GM11168 (cell line): ENCODE results near the gene SDCBP2.

Experiments
- in situ Hi-C: fragments of 300-500 bp; cut with MboI; formaldehyde crosslinking; loops from one replicate; pipeline ENCODE4 v1.12.0; 2022; ENCODE audit warnings: low sequenced_read_pairs; ENCODE audit not compliant: unreplicated experiment

Gene SDCBP2, protein sequence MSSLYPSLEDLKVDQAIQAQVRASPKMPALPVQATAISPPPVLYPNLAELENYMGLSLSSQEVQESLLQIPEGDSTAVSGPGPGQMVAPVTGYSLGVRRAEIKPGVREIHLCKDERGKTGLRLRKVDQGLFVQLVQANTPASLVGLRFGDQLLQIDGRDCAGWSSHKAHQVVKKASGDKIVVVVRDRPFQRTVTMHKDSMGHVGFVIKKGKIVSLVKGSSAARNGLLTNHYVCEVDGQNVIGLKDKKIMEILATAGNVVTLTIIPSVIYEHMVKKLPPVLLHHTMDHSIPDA

DNA sequence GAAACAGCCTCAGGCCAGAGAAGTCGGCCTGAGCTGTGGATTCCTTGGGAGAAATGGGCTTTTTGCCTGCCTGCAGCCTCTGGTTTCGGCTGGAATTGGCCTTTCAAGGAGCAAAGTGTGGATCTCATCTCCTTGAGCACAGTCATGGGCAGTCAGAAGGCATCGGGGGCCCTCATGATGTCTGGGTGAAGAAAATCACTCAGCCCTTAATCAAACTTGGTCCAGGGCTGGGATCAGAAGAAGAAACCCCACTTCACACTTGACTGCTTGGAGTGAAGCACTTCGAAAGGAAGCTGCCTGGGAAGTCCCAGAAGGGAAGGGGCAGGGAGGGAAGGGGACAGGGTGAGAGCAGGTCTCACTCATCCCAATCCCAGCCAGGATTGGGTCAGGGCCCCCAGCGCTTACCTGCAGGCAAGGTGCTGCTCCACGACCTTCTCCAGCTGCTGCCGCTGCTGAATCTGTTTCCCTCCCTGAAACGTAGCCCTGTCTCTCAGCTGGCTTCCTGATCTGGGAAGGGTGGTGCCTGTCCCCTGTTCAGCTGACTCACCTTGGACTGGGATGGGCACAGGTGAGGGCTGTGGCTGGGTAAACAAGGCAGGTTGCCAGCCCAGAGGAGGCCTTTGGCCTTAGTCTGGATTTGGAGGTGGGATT is at the start of gene SDCBP2:
Gene SDCBP2, minus strand, starts transcription at position 460 of the 651 bp plus-strand sequence. CDS start 8,723 bp downstream, outside the sequence.
- in situ Hi-C loops: no loop called here

DNA sequence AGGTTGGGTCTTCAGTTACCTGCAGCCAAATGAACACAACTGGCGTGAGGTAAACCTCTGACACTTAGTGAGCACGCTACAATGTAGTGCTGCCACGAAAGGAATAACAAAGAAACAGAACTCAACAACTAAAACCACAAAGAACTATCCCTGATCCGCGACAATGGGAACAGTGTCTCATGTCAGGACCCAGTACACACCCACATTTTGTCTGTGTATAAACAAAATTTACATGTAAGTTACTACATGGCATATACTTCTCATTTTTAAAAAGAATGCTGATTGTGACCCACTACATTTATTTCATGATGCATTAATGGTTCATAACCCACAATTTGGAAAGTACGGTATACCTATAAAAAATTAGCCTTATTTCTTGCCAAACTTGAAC is 49.8 kb upstream of the SDCBP2 start:
- in situ Hi-C loops: no loop called here

DNA sequence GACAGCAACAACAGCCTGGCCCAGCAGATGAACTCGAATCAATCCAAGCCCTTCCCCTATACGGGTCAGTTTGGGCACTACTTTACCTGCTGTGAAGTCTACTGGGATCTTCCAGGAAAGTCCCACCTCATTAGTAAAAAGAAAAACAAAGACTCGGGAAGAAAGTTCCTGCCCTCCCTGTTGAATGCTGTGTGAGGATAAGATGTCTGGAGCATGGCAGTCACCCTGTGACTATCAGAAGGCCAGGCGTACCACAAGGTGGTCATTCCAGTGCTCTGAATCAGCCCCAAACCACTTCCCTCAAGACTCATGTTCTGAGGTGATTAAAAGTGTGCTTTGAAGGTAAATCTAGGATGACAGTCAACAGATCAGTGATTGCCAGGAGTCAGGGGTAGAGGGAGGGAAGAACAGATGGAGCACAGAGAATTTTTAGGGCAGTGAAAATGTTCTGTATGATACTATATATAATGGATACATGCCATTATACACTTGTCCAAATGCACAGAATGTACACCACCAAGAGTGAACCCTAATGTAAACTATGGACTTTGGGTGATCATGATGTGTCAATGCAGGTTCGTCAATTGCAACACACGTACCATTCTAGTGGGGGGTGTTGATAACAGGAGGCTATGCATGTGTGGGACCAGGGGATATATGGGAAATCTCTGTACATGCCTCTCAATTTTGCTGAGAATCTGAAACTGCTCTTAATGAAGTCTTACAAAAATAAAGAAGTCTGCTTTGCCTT is 49.2 kb upstream of the SDCBP2 start:
- in situ Hi-C loops: no loop called here

DNA sequence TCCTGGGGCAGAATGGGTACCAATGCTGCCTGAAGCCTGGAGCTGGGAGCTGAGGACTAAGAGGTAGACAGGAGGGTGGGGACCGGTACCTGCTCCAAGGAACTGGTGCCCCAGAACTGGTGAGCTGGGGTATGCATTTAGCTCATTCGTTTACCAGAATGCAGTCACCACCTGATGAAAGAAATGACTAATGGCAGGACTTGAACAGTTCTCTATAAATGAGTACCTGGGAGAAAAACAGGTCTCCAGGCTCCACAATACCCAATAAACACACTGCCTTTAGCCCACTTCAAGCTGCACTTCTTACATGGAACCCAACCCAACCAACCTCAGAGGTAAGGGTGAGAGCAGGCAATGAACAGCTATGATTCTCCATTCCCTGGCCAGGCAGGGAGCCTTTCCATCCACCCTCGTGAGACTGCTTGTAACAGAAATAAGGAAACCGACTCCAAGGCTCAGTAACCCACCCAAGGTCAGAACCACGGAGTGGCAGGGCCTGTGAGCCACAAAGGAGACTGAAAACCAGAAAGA is 48.5 kb upstream of the SDCBP2 start:
- in situ Hi-C loops: no loop called here

DNA sequence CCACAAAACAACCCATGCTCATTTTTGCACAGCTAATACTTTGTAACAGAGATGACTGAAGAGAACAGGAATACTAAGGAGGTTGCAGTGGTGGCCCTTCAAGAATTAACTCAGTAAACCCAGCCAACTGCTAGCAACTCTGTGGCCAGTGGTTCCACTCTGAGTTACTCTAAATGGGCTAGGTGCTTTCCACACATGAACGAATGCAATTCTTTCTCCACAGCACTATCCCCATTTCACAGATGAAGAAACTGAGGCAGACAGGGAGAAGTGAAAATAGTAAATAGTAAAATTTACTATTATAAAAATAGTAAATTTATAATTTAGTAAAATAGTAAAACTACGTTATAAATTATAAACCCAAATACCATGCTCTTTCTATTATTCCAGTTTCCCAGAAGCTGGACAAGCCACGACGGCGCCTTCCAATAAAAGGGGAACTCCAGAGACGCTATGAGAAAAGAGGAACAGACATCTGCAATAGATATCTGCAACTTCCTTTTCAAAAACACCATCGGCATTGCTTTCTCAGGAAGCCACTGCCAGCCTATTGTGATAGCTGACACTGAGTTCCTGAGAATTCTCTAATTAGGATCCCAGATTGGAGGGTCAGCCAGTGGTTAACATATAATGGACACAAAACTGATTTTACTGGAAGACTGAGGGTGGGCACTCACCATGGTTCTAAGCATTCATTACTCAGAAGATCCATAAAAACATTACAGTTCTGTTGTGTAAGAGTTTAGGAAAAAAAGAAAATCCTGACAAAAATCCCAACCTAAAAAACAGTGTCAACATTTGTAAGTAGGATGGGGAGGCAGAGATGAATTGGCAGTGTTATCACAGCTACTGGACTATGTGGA is 47.7 kb upstream of the SDCBP2 start:
- in situ Hi-C loops: no loop called here

DNA sequence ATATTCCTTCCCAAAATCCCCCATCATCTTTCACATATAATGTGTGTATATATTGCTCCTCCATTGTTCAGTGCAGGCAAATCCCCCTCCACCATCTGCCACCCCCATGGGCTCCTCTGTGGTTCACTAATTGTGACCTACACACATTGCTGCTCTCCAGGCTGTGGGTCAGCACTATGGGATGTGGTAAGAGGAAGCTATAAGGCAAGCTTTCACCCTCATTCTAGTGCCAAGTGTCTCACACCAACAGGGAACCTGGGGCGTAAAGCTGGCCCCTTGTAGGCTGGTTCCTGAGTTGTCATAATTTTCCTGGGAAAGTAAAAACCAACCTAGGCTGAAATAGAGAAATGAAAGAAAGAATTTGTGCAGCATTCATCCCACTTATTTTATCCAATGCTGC is 47.1 kb upstream of the SDCBP2 start:
- in situ Hi-C loops: no loop called here

DNA sequence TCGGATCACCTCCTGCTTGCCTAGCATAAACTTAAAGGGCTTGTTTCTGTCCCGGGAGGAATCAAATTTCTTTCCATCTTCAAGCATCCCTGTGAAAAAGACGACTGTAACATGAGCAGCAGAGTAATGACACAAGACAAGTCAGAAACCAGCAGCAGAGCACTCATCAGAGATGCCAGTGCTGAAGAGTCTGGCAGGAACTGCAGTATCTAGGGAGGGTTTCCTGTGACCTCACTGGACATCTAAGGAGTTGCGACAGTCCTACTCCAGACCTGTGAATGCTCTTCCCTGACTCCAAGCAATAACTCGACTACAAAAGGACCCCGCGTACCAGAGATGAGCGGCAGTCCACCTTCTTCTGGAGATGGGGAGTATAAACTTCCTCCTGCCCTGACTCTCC is 46.6 kb upstream of the SDCBP2 start:
- in situ Hi-C loops: no loop called here

DNA sequence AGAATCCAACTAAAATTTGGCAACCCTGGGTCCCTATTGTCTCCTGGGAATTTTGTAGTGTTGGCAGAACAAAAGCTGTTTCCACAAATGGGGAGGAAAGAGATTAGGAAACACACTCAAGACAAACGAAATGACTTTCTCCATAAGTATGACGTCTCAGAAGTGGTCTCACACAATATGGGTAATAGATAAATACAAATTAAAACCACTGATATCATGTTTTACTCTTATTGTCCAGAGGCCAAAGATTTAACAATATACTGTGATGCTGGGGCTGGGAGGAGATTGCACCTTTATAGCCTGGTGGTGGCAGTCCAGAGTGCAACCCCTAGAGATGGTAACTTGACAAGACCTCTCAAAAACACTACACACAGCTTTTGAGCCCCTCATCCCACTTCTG is 45.3 kb upstream of the SDCBP2 start:
- in situ Hi-C loops: no loop called here

DNA sequence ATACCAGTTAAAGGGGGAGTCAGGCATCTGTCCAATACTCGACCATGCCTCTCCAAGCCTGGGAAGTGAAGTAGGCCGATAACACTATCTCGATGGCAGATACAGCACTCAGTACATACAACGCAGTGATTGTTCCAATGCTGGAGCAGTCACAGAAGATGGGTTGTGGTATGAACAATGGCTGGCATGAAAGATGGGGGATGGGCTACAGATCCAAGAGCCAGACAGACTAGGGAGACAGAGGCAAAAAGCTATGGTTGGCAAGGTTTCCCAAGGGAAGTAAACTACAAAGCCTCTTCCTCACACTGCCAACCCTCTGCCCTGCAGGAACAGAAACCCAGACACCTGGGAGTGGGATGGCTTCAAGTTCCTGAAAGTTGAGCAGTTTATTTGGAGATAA is 44.7 kb upstream of the SDCBP2 start:
- in situ Hi-C loops: no loop called here

DNA sequence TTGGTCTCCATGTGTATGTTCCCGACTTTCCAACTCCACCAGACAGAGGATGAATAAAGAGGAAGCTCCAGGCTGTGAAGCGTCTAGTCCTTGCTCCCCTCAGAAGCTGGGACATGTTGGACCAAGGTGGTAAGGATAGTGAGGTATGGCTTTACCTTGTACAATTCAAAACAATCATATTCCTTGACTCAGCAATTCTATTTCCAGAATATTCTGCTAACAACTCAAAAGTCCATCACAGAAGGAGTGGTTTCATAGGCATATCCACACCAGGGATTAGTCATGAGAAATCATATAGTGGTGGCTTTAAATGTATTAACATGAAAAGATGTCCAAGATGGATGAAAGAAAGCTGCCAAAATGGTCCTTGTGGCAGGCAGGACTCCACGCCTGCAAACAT is 44.1 kb upstream of the SDCBP2 start:
- in situ Hi-C loops: no loop called here

DNA sequence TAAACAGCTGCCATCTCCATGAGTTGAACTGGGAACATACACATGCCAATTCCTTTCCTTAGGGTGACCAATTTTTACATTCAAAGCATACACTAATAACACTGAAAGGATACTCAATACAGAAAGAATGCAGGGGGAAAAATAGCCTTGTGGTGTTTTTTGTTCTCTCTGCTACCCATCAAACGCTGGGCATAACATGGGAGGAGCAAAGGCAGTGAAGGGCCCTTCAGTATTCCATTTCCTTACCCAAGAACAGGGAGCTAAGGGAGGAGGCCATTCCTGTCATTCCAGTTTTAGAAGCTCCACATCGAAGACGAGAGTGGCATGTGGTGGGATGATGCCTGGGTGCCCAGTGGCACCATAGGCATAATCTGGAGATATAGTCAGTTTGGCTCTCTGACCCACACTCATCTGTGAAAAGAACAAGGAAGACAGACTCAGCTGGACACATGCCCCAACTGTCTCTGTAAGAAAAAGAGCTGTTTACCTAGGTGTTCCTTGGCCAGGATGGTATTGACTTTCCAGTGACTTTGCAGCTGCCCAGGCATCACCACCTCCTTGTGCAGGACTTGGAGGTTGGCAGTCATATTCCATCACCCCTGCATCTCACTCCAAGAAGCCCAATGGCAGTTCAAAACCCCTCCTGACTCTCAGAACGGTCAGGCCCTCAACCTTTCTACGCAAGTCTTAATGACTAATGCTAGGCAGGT is 43.0 kb upstream of the SDCBP2 start:
- in situ Hi-C loops: no loop called here

DNA sequence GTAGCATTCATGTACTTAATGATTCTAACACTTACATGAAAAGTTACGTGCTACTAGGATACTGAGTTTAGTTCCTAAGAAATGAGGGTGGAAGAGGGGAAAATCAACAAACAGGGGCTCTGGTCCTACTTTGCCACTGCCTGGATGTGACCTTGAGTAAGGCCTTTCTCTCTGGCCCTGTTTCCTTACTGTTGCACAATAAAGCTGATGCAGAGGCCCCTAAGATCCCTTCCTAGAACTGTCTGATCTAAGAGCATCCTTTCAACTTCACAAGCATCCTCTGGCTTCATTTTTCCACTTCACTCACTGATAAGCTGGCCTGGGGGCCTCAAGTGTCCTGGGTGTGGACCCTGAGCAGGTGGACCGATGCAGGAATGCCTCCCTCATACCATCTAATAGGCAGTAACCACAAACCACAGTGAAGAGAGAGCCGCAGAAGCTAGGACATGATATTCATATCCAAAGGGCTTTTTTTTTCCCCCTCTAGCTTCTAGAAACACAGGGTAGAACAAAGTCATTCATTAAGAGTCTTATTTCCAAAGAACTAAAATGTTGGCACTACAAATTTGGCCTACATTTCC is 42.4 kb upstream of the SDCBP2 start:
- in situ Hi-C loops: no loop called here

DNA sequence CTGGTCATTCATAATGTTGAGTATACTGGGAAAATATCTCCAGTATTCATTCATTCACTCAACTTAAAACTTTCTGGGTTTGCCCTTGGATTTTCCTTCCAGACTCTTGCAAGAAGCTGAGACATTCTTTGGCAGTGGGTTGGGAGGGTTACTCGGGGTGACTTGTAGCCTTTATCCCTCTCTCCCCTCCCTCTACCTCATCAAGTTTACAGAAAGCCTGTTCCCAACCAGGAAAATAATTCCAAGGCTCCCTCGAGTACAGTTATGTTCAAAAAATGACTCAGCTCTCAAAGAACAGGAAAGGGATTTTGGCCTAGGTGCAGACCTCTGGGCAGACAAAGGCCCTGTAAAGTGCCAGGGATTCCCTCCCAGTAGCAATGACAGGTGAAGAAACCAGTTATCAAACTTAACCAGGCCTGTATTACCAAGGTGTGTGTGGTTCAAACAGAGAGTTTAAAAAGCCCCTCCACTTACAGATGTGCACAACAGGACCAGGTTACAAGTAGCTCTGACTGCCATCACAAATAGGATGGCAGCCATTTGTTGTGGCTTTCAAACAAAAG is 41.7 kb upstream of the SDCBP2 start:
- in situ Hi-C loops: no loop called here

DNA sequence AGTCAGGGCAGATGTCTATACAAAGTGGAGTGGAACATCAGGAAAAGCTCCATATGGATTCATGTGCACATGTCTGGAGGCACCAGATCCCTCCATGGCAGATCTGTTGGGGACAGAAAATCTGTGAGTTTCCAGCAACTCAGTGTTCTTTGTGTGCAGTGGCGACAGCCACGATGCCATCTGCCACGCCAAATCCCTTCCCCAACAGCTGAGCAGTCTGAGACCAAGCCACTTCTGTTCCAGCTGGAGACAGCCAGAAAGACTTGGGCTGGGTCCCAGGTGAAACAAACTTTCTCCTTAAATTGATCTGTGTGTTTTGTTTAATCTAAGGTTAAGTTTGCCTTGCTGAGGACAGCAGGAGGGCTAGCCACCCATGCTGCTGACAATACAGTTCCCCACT is 41.0 kb upstream of the SDCBP2 start:
- in situ Hi-C loops: no loop called here

DNA sequence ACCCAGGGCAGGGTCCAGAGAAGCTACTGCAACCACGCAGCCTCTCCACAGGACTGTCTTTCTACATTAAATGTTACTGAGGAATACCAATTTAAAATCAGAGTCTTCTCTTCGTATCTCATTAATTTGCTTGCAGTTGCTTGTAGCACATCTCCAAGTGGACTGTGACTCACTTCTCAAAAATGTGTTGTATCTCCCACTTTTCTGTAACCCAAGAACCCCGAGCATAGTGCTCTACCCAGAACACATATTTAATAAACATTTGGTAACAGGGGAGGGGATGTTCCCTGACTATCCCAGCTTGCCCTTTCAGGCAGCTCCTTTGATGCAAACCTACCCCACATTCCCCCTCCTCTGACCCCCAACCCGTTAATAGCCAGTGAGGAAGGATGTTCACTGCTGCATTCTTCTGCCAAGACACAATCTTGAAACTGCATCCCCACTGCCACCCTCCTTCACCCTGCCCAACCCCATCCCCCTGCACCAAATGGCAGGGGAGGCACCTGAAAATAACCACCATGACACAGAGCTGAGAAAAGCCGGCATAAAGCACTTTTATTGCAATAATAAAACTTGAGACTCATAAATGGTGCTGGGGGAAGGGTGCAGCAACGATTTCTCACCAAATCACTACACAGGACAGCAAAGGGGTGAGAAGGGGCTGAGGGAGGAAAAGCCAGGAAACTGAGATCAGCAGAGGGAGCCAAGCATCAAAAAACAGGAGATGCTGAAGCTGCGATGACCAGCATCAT is 39.7 kb upstream of the SDCBP2 start:
- in situ Hi-C loops: no loop called here

DNA sequence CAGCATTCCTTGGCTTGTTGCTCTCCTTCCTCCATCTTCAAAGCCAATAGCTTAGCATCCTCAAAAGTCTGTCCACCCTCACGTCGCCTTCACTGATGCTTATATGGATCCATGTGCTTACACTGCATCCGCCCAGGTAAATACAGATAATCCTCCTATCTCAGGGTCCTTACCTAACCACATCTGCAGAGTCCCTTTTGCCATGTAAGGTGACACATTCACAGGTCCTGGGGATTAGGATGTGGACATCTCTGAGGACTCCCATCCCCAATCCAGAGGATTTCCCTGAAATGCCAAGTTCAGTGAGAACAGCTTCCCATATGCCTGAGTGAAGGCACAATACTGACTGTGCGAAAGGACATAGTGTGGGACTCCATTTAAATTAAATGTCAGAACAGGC is 38.5 kb upstream of the SDCBP2 start:
- in situ Hi-C loops: no loop called here

DNA sequence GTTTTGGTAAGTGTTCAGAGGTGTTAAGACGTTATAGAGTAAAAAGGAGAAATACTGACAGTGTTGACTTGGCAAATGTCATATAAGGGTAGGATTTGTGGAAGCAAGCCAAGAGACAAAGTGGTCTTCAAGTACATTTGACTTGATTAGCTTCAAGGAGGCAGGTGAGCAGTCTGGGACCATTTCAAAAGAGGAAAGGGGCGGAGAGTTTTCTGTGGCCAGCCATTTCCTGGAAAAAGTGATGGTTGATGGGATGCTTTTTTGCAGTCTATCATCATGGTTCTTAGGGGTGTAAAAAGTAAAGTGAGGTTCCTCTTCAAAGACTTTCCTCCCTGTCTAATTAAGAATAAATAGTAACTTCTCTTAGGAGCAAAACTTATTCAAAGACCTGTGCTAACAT is 35.2 kb upstream of the SDCBP2 start:
- in situ Hi-C loops: no loop called here

DNA sequence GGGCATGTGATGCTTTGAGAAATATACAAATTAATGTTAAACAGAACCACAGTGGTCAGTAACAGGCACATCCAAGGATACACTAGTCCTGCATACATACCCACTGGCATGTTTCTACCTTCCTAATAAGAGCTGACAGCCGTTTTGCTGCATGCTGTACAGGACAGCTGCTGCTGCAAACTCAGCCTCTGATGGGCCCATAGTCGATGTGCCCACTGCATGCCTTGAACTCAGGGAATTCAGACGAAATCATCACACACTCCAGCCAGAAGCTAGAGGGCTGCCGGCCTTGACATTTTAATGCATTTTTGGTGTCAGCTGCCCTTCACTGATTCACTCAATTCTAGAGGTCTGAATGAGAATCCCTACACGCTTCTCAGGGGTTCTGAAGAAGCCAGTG is 34.6 kb upstream of the SDCBP2 start:
- in situ Hi-C loops: no loop called here
